Hepatocyte (in vitro differentiated cells): ENCODE results near the gene GOLGA8N. TPM values are rescaled to one million over a fixed set of nuclear protein-coding genes. Genes with fewer than 3 reads are reported as not detected.
"Not testable (repeated sequence)": the region's sequence is repeated elsewhere in the genome, so short reads cannot be mapped to it uniquely, and the experiment has no call there.

ENCODE experiments used
- DNase-seq: peaks from one replicate; pipeline ENCODE4 v3.0.0-alpha.2; 2016; ENCODE audit warnings: low spot score
- H2AFZ ChIP-seq: fragments of 200-600 bp; sonication (generic); 2 replicates; pipeline ENCODE4 v1.6.0; 2016; ENCODE audit warnings: antibody characterized with exemption, mild to moderate bottlenecking
- H3K27ac ChIP-seq: fragments of 200-600 bp; sonication (generic); 2 replicates; pipeline ENCODE4 v1.5.1; 2016; ENCODE audit warnings: mild to moderate bottlenecking
- H3K27me3 ChIP-seq: fragments of 200-600 bp; sonication (generic); 2 replicates; pipeline ENCODE4 v1.6.1; 2016
- H3K36me3 ChIP-seq: fragments of 200-600 bp; sonication (generic); replicated peaks from 2 replicates; pipeline ENCODE4 v1.5.1; 2016; ENCODE audit warnings: low read depth; ENCODE audit not compliant: insufficient read depth
- H3K4me1 ChIP-seq: fragments of 200-600 bp; sonication (generic); 2 replicates; pipeline ENCODE4 v1.5.1; 2016; ENCODE audit warnings: mild to moderate bottlenecking, moderate library complexity; ENCODE audit not compliant: insufficient read depth
- H3K4me2 ChIP-seq: fragments of 200-600 bp; sonication (generic); 2 replicates; pipeline ENCODE4 v1.6.0; 2016
- H3K4me3 ChIP-seq: fragments of 200-600 bp; sonication (generic); 2 replicates; pipeline ENCODE4 v1.5.1; 2016; ENCODE audit warnings: mild to moderate bottlenecking
- H3K79me2 ChIP-seq: fragments of 200-600 bp; sonication (generic); 2 replicates; pipeline ENCODE4 v1.6.0; 2017; ENCODE audit warnings: mild to moderate bottlenecking
- H3K9me2 ChIP-seq: fragments of 200-600 bp; sonication (generic); replicated peaks from 2 replicates; pipeline ENCODE4 v1.6.0; 2017; ENCODE audit warnings: mild to moderate bottlenecking; ENCODE audit not compliant: insufficient read depth
- H3K9me3 ChIP-seq: fragments of 200-600 bp; sonication (generic); 2 replicates; pipeline ENCODE4 v1.5.1; 2016; ENCODE audit warnings: low read depth, mild to moderate bottlenecking
- H4K20me1 ChIP-seq: fragments of 200-600 bp; sonication (generic); 2 replicates; pipeline ENCODE4 v1.6.0; 2016; ENCODE audit warnings: mild to moderate bottlenecking; ENCODE audit not compliant: insufficient read depth, poor library complexity, severe bottlenecking
- WGBS: methylation state at CpG from one replicate; pipeline ENCODE4 v1.1.6; 2016; ENCODE audit warnings: low lambda C conversion rate; ENCODE audit errors: missing lambda C conversion rate; 5-methylcytosine and 5-hydroxymethylcytosine counted together
- polyA plus RNA-seq: library from polyadenylated mRNA; unstranded; fragments of >200 nt; fragmentation: Nextera tagmentation; extraction: Ambion mirVana; gene quantifications from 2 replicates; pipeline ENCODE4 v1.2.1, GENCODE V29; 2016
- total RNA-seq: library from RNA; depleted of rRNA; stranded (reverse); fragments of >200 nt; gene quantifications from 2 replicates; pipeline ENCODE4 v1.2.3, GENCODE V29; 2014

The GOLGA8N gene
- total RNA-seq (1.8 and 3.2 TPM in 2 replicates), polyA plus RNA-seq (0.54 and 0.99 TPM in 2 replicates)

GRCh38 chr15:32593151-32593550 lies at the start of gene GOLGA8N:
TSS of gene GOLGA8N (plus strand) at chr15:32593456.
- not testable (repeated sequence) for H3K4me2 ChIP-seq, H3K4me1 ChIP-seq, H3K9me2 ChIP-seq, H4K20me1 ChIP-seq, H3K27me3 ChIP-seq, DNase-seq, H3K79me2 ChIP-seq, H3K27ac ChIP-seq, H3K4me3 ChIP-seq, H3K36me3 ChIP-seq, H2AFZ ChIP-seq, H3K9me3 ChIP-seq
- 90% methylated on average over 2 of the region's 8 CpGs for WGBS

GRCh38 chr15:32543456-32543855 lies 49.8 kb upstream of the GOLGA8N start:
- H3K9me2 ChIP-seq, H3K79me2 ChIP-seq, H3K9me3 ChIP-seq, H3K27me3 ChIP-seq, H3K4me1 ChIP-seq, H3K27ac ChIP-seq, H3K4me2 ChIP-seq, H2AFZ ChIP-seq, H3K4me3 ChIP-seq, H3K36me3 ChIP-seq, DNase-seq, H4K20me1 ChIP-seq: not testable (repeated sequence)
- no CpG with 5 or more reads among the region's 1 CpG for WGBS

- H2AFZ ChIP-seq, H3K27ac ChIP-seq, H3K4me1 ChIP-seq, H3K4me3 ChIP-seq, DNase-seq, H3K9me3 ChIP-seq, H3K79me2 ChIP-seq, H3K4me2 ChIP-seq, H4K20me1 ChIP-seq, H3K36me3 ChIP-seq, H3K27me3 ChIP-seq, H3K9me2 ChIP-seq: not testable (repeated sequence)
- WGBS: no CpG with 5 or more reads among the region's 9 CpGs
These were observed 48.1 kb upstream of the GOLGA8N start for GRCh38 chr15:32545129-32545528.

- not testable (repeated sequence) for H3K4me3 ChIP-seq, H4K20me1 ChIP-seq
These were observed 38.7 kb upstream of the GOLGA8N start for GRCh38 chr15:32554587-32554986.

GRCh38 chr15:32562198-32562597 lies 31.1 kb upstream of the GOLGA8N start:
- not testable (repeated sequence) for H3K79me2 ChIP-seq, H3K4me2 ChIP-seq, H3K9me2 ChIP-seq, DNase-seq, H2AFZ ChIP-seq, H3K4me1 ChIP-seq, H4K20me1 ChIP-seq, H3K9me3 ChIP-seq, H3K27me3 ChIP-seq, H3K27ac ChIP-seq, H3K36me3 ChIP-seq, H3K4me3 ChIP-seq
- 80% methylated on average over 6 of the region's 6 CpGs for WGBS

More at GRCh38 chr15:32554587-32554986, 38.7 kb upstream of the GOLGA8N start:
- not testable (repeated sequence) for H3K9me2 ChIP-seq, H3K27me3 ChIP-seq, H3K4me2 ChIP-seq, H2AFZ ChIP-seq, DNase-seq, H3K9me3 ChIP-seq, H3K4me1 ChIP-seq, H3K79me2 ChIP-seq, H3K27ac ChIP-seq, H3K36me3 ChIP-seq

GRCh38 chr15:32568988-32569387 lies 24.3 kb upstream of the GOLGA8N start:
- not testable (repeated sequence) for H3K4me3 ChIP-seq, H3K9me3 ChIP-seq, H3K9me2 ChIP-seq, H4K20me1 ChIP-seq, H3K36me3 ChIP-seq, DNase-seq, H3K27me3 ChIP-seq, H3K4me1 ChIP-seq, H2AFZ ChIP-seq, H3K27ac ChIP-seq, H3K4me2 ChIP-seq, H3K79me2 ChIP-seq
- 17% methylated on average over 1 of the region's 3 CpGs for WGBS

GRCh38 chr15:32578482-32578881 lies 14.8 kb upstream of the GOLGA8N start:
- 37% methylated on average over 2 of the region's 4 CpGs for WGBS
- not testable (repeated sequence) for H4K20me1 ChIP-seq, H3K4me2 ChIP-seq

GRCh38 chr15:32585844-32586243 lies 7.4 kb upstream of the GOLGA8N start:
- WGBS: 100% methylated on average over 1 of the region's 4 CpGs
- not testable (repeated sequence) for H2AFZ ChIP-seq, DNase-seq, H3K9me3 ChIP-seq, H3K27ac ChIP-seq, H4K20me1 ChIP-seq, H3K79me2 ChIP-seq, H3K4me1 ChIP-seq, H3K27me3 ChIP-seq, H3K4me2 ChIP-seq, H3K36me3 ChIP-seq, H3K9me2 ChIP-seq, H3K4me3 ChIP-seq

More at GRCh38 chr15:32578482-32578881, 14.8 kb upstream of the GOLGA8N start:
- H3K27me3 ChIP-seq, H3K4me1 ChIP-seq, H3K9me3 ChIP-seq, H3K27ac ChIP-seq, H3K4me3 ChIP-seq, DNase-seq, H3K79me2 ChIP-seq, H3K36me3 ChIP-seq, H3K9me2 ChIP-seq, H2AFZ ChIP-seq: not testable (repeated sequence)

GRCh38 chr15:32609518-32609917 lies 16.3 kb downstream of the GOLGA8N start:
- not testable (repeated sequence) for DNase-seq, H3K4me3 ChIP-seq, H3K79me2 ChIP-seq, H4K20me1 ChIP-seq, H3K27me3 ChIP-seq, H3K9me3 ChIP-seq, H3K36me3 ChIP-seq, H3K4me2 ChIP-seq, H3K4me1 ChIP-seq, H3K9me2 ChIP-seq, H3K27ac ChIP-seq, H2AFZ ChIP-seq
- 95% methylated on average over 2 of the region's 2 CpGs for WGBS
